Measurements from ENCODE around the gene SNCA.

- TF ChIP-seq EZH2 (IDR thresholded peaks at IDR 0.05; ENCODE audit: low read depth, low read length, severe bottlenecking) (no peak), CTCF (IDR thresholded peaks at IDR 0.05; ENCODE audit: control extremely low read depth in 1 of 3, insufficient read depth in 1 of 3, low read depth in 1 of 3, low read length in 3 of 3) (no peak), POLR2AphosphoS5 (IDR thresholded peaks at IDR 0.05; ENCODE audit: low read depth, low read length) (no peak), TAF1 (IDR thresholded peaks at IDR 0.05; ENCODE audit: low read depth, low read length) (no peak)
Measured at GRCh38 chr4:89757154-89757719, 79.7 kb downstream of the SNCA start.
